ENCODE data around the gene TBC1D14.

TBC1D14 gene

DNA sequence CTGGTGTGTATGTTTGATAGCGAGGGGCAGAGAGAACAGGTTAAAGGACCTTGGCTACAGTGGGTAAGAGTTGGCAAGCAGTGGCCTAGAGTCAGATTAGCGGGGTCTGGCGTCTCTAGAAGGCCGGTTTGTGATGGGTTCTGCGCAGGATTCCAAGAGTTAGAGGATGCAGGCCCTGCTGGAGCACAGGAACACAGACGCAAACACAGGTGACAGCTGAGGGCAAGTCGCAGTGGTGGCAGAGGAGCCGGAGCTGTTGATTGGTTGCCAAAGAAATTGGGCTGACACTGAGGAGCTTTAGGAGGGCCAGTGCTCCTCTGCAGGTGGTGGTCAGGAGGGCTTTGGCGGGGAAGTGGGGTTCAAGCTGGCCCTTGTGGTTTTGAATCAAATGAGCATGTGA lies 137.3 kb downstream of the TBC1D14 start:
- DNase-seq, result no peak

DNA sequence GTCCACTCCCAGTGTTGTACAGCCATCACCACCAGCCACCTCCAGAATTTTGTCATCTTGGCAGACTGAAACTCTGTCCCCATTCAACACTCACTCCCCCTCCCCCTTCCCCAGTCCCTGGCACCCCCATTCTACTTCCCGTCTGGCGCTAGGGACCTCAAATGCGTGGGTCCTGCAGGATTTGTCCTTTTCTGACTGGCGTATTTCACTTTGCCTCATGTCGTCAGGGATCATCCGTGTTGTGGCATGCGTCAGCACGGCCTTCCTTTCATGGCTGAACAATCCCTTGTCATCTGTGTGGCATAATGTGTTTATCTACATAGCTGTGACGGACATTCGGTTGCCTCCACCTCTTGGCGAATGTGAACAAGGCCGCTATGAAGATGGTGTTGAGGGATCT lies 139.0 kb downstream of the TBC1D14 start:
- DNase-seq, result no peak

DNA sequence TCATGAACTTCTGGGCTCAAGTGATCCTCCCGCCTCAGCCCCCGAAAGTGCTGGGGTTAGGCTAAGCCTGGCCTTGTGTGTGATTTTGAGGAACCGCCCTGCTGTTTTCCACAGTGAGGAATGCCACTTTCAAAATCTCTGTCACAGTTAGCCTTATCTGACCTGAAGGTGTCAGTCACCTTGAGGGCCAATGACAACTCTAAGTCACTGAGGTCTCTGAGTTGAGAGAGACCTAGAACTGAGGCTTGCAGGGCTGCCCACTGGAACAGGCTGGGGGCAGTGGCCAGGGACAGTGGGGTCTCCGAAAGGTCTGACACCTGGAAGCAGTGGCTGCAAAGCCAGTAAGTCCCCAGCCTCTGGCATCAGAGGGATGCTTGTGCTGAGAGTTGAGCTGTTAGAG lies 139.7 kb downstream of the TBC1D14 start:
- DNase-seq, result no peak

DNA sequence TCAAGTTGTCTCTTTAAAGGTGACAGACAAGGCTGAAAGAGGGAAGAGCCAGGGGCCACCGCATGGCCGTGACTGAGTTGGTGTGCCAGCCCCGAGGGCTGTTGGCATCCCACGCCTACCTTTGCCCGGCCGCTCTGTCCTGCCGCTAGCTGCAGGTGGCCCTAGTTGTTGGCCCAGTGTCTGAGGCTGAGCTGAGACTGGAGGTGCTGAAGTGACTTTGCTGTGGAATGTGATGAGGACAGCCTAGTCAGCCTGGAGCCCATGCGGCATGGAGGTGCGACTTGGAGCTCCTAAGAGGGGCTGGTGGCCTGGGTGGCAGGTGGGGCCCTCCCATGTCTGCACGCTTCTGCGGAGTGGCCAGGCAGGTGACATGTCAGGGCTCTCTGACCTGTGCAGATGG lies 140.1 kb downstream of the TBC1D14 start:
- DNase-seq, result no peak

DNA sequence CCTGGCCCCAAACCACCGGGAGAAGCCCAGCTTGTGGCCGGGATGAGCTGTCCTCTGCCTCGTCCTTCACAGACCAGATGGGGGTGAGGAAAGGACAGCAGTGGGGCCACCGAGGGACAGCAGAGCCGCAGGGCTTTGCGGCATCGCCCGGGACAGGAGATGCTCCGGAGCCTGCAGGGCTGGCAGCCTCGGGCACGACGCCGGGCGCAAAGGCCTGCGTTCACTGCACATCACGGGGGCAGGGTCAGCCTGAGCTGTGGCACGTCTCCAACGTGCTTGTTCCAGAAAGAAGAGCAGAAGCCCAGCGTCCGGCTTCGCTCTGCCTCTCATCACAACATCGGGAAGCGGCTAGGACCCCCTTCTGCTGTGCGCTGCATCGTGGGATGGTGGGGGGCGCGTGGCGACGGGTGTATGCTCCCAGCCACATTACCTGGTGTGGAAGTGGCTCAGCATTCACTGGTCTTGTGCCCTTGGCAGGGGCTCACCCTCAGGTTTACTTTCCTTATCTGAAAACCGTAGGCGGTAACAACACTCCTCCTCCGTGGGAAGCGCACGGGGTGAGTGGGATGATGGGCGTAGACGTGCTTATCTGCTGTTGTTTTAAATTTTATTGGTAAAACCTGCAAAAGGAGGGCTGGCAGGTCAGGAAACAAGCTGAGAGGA lies 141.0 kb downstream of the TBC1D14 start:
- DNase-seq, result no peak

DNA sequence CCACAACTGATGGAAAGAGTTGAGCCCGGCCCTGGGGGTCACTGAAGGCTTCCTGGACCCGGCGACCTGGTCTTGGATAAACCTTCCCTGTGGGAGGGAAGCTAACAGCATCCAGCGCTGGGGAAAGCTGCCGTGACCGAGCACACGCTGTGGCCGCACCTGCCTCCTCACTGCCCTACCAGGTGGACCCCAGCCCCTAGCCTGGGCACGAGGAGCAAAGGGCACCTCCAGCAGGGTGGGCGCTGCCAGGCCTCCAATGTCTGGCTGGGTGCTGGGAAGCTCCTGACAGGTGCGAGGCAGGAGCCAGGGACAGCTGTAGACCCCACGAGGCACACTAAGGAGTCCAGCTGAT lies 141.5 kb downstream of the TBC1D14 start:
- DNase-seq, result no peak

DNA sequence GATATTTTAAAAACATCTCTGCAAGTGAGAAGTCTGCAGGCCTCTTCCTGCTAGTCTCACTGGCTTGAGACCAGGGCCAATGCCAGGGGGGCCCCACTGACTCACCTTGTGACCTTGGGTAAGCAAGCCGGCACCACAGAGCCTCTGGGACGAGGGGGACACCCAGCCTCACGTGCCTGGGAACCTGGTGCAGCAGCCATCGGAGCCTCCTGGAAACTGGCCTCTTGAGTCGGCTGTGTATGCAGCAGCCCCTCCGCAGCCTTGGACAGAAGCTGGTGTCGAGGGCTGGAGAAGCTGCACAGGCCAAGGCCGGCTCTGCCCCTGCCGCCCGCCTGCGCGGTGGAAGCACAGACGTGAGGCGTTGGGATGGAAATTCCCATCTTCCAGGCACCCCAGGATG lies 142.3 kb downstream of the TBC1D14 start:
- DNase-seq, result no peak

DNA sequence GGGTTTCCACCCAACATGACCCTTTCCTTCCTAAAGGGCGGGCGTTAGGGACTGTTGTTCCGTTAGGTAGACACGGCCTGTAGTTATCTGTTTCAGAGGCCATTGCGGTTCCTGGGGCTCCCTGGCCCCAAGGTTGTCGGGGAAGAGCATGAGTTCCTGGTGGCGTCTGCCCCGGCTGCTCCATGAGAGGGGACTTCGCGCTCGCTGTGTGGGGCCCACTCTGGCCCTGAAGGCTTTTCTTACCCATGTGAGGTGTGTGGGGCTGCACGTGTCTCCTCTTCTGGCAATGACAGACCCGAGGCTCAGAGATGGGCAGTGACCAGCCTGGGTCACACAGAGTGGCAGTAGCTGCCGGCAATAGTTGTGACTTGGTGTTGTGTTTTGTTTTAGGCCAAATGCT lies 142.7 kb downstream of the TBC1D14 start:
- no peak for DNase-seq

DNA sequence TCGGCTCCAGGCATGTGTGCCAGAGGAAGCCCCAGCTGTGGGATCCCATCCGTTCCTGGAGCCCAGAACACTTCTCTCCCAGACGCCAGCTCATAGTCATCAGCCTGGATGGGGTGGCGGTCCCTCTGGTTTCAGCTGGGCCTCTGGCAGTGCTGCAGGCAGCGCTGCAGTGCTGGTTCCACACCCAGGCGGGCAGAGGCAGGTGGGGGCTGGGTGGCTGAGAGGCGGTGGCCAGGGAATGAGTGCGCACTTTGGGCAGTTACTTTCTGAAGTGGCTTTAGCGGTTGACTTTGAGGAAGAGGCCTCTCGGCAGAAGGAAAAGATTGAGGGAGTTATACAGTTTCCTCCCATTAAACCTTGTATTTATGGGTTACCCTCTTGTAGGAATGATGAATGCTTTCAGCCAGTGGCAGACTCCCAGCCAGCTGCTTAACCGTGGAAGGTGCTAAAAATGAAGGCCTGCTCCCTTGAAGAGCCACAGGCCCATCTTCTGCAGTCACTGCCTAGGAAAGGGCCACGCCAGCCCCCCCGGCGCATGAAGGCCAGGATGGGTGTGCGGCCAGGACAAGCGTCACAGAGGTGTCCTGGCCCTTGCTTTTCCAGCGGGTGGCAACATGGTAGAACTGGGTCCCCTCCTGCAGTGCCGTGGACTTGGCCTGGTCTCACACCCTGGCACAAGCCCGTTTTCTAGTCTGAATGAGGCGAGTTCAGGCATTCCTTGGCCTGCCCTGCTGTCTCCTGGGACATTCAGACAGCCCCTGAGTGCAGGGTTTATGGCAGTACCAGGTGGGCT lies 143.5 kb downstream of the TBC1D14 start:
- DNase-seq, result no peak

DNA sequence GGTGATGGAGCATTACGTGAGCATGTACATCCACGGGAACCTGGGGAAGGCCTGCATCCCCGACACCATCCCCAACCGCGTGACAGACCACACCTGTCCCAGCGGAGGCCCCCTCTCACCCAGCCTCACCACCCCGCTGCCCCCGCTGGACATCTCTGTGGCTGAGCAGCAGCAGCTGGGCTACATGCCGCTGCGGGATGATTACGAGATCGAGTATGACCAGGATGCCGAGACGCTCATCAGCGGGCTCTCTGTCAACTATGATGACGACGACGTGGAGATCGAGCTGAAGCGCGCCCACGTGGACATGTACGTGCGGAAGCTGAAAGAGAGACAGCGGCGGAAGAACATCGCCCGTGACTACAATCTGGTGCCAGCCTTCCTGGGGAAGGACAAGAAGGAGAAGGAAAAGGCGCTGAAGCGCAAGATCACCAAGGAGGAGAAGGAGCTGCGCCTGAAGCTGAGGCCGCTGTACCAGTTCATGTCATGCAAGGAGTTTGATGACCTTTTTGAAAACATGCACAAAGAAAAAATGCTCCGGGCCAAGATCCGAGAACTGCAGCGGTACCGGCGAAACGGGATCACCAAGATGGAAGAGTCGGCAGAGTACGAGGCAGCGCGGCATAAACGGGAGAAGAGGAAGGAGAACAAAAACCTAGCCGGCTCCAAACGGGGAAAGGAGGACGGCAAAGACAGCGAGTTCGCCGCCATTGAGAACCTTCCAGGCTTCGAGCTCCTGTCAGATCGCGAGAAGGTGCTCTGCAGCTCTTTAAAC lies 144.7 kb downstream of the TBC1D14 start:
- DNase-seq, result no peak

DNA sequence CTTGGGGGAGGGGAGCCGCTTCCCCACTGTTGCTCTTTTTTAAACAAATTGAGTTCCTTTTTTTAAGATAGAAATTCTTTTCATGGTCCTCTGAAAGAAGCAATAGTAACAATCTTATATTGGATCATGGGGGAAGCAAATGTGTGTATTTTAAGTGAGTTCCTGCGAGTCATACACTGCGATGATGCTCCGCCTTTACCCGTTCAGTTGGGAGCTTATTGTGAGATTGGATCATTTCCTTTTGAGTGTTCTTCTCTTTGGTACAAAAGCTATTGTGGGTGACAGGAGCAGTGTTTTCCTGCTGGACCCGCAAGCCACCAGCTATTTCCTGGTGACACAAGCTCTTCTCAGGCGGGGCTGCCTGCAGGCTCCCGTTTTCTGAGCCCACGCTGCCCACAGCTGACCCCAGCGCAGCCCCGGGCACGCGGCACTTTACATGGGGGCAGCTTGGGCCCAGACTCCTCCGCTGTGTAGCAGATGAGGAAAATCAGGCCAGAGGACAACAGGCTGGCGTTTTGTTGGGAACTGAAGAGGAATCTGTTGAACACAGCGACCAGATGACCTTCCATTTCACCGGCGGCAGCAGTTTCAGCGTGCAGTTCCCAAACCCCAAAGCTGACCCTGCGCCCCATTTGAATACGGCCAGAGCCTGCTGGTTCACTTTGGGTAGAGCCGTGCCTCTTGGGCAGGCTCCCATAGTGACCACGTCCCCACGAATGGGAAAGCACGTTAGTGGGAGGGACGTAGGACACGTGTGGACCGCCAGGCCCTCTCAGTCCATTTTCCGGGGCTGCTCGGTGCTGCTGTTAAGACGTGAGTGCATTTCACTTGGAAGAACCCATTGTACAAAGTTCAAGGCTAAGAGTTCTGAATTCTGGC lies 145.7 kb downstream of the TBC1D14 start:
- DNase-seq, result no peak

DNA sequence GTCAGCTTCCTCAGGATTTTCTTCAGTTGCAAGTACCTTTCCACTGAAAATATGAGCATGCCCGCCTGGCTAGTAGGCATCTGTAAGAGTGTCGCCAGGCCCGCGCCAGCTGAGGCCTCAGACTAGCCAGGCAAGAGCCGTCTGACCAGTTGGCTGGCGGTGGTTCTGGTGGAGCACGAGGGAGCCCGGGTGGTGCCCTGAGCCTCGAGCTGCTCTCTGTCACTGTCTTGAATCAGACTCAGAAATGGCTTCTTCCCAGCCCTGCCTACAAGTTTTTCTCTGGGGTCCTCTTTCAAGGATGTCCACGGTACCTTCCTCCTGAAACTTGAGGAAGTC lies 146.3 kb downstream of the TBC1D14 start:
- no peak for DNase-seq

DNA sequence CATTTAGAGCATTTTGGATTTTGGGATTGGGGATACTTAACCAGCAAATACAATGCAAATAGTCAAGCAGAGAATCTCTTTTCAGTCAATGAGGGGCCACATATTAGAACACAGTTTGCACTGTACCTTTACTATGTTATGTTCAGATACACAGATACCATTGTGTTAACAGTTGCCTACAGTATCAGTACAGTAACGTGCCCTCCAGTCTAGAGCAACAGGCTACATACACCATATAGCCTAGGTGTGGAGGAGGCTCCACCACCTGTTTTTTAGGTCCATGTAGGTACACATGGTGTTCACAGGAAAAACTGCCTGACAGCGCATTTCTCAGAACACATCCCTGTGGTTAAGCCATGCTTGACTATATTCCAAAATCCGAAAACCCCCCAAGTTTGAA lies 149.2 kb downstream of the TBC1D14 start:
- no peak for DNase-seq

DNA sequence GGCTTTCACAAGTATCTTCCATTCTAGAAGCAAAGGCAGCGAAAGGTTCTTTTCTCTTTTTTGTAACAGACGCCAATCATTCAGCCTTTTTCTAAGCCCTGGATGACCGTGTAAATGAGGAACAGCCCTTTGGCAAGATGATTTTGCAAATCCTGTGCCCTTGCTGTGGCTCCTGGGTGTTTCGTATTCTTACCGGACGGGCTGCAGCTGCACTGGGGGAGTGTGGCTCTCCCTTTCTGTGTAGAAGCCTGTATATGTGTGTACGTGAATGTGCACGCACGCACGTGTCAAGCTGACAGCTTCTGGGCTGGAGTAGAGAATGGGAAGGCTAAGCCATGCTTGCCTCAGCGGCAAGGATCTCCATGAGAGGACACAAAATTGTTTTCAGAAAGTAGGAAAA lies 150.0 kb downstream of the TBC1D14 start:
- no peak for DNase-seq

DNA sequence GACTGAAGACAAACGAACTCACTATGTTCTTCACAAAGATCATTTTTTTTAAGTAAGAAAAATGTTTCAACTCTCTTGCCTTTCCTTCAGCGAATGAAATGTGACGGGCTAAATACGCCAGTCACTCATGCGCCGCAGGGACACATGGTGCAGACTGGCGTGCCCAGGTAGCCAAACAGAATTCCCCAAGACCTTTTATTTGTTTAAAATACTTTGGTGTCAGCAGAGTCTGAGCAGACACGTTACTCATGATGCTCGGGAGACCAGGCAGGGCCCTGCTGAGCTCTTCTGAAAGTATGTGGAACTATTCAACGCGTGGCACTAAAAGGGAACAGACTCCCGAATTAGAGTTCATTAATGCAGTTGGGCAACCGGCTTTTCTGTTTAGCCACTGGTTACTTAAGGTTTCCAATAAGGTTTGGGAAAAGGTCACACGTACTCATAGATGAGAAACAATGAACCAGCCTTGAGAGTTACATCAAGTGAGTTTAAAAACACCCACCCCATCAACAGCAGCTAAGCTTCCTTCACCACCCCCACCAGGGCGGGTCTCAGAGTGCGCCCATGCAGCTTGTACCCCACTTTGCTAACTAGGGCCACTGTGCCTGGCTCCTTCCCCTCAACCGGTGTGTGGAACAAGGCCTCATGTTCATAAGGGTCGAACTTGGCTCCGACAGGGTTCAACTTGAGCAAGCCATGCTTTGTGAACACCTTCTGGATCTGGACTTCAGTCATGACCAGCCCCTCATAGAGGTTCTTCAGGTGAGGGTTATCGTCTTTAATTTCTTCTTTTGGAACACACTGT lies 150.9 kb downstream of the TBC1D14 start:
- DNase-seq, result no peak

DNA sequence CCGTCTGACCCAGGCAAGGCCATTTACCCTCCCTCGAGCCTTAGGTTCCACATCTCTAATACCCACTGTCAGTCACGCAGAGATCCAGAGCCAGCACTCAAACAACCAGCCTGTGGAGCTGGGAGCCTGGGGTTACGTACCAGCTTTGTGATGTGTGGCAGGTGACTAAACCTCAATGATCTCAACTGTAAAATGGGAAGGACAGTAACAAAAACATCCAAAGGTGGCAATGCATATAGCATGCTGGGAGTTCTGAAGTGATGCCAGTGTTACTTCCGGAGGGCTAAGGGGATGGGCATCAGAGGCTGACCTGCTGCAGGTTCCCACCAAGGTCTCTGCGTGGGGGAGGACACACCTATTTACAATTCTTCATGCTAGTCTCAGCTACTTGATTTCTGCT lies 152.2 kb downstream of the TBC1D14 start:
- DNase-seq, result no peak

DNA sequence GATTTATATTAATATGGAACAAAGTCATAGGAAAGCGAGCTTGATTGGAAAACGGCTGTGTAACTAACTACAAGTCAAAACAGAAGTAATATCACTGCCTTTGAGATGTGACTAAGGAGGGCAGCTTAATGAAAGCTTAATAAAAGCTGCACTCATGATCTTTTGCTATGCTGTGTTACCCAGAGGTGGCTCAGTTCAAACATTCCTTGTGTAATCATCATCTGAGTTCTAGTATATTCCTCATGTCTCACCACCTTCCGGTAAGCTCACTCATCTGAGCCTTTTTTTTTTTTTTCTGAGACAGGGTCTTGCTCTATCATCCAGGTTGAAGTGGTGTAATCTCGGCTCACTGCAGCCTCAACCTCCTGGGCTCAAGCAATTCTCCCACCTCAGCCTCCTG lies 153.2 kb downstream of the TBC1D14 start:
- DNase-seq, result no peak

DNA sequence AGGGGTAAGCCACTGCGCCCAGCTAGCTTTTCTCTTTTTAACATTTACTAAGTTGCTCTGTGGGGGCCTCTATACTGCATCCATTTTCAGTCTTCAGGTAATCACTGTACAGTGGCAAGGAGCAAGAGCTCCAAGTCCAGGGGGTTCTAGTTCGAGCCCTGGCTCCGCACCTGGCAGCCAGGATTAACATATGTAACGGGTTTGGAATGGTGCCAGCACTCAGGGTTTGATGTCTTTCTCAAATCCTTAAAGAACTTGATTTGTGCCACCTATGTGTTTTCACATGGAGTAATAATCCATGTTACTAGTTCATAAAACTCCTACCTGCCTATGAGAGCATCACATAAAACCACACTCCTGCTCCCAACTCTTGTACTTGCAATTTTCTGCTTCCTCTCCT lies 153.7 kb downstream of the TBC1D14 start:
- no peak for DNase-seq

DNA sequence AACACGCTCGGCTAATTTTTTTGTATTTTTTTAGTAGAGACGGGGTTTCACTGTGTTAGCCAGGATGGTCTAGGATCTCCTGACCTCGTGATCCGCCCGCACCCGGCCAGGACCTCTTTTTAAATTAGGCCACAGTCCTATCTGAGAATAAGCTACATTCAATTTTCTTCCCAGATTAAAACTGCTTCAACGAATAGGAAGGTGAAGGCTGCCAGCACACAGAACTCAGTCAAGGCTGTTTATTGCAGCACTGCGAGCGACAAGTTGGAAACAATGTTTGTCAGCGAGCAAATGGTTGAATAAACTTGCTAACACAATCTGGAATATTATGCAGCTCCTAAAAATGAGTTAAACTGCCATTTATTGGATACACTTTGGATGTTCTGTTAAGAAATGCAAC lies 156.4 kb downstream of the TBC1D14 start:
- DNase-seq, result no peak

DNA sequence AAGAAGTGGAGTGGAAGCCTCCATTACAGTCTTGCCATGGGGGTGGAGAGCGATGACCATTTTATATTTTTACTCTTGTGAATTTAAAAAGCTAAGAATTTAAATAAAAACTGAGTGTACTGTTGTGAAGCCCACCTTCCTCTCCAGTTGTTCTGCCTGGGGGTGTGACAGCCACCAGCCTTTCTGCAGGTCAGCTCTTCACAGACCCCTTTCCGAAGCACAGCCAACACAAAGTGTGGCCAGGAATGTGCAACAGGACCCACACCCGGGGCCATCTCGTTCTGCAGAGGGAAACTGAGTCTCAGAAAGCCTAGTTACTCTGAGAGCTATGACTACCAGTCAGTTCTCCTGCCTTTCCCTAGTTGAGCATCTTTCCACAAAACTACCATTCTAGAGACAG lies 156.9 kb downstream of the TBC1D14 start:
- DNase-seq, result no peak

DNA sequence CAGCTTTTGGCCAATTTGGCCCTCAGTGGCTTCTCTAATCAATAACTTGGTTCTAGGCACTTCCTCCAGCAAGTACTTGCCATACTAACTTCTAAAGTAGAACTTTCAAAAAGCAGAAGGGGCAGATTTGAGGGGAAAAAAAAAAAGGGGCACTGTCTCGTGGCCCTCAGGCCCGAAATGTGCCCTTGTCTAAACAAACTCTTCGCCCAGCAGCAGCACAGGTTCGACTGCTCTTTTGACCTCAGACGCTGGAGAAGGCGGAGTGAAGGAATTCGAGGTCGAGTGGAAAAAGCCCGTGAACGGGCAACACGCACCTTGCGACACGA lies 157.5 kb downstream of the TBC1D14 start:
- no peak for DNase-seq

DNA sequence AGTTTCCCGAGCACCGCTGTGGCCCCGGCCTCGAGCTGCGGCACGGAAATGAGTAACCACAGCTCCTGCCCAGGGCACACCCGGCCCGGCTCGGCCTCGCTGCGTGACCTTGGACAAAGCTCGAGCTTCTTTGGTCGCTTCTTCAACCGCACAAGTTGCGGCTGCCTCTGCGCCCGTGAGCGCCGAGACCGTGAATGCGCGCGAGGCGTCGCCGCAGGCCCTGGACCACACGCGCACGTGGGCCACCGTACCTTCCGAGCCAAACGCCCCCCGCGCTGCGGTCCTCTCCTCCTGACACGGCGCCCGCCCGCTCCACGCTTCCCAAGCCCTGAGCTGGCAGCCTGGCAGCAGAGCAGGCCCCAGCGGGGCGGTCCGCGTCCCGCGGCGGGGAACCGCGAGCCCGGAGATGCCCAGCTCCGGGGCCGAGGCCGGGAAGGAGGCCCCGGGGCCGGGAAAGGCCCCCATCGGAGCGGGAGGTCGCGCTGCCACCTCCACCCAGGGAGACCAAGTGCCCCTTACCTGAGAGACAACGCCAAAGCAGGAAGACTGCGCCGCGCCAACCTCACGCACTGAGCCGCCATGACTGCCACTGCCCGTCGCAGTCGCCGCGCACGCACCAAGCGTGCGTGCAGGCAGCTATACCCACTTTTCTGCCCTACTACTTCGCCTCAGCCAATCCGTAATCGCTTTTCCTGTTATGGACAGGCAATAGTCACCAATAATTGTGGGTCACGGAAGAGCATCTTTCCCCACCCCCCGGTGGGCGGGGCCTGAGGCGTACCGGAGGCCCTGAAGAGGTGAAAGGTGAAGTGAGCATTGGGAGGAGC lies 158.0 kb downstream of the TBC1D14 start, which contains the start of gene GRPEL1:
TSS of gene GRPEL1 (minus strand) at position 613 of the 827 bp plus-strand sequence. CDS start at position 581, 32 bp downstream.
- no peak for DNase-seq

All from cortex of kidney (tissue), 1 donor.